Astrocyte (in vitro differentiated cells and primary cell): ENCODE results near the gene DIP2C.

Experiments
- CTCF ChIP-seq: IDR thresholded peaks from 2 replicates; pipeline ENCODE4 v1.5.1; 2011; ENCODE audit warnings: low read depth, mild to moderate bottlenecking, inconsistent platforms, low read length, moderate library complexity; ENCODE audit not compliant: insufficient read depth
- EZH2 ChIP-seq: IDR thresholded peaks from 2 replicates; pipeline ENCODE4 v1.6.1; 2012; ENCODE audit warnings: mild to moderate bottlenecking, low read length, inconsistent platforms; ENCODE audit not compliant: insufficient read depth

GRCh38 chr10:718143-718700 lies 28.8 kb upstream of the DIP2C start:
- TF ChIP-seq CTCF (no peak), EZH2 (no peak)
